HepG2 (cell line): ENCODE data around the gene INPP5K. TPM values are rescaled to one million over a fixed set of nuclear protein-coding genes. Genes with fewer than 3 reads are reported as not detected.
A peak's percentile ranks its signal among the peaks of the same experiment; 100 is the strongest.

ENCODE experiments used
- ASH2L ChIP-seq: fragments of 300-600, 200-600 bp; sonication (generic); IDR thresholded peaks from 2 replicates; pipeline ENCODE4 v1.7.0; 2017; ENCODE audit warnings: low read depth, mild to moderate bottlenecking, moderate library complexity, mixed read lengths, low read length; ENCODE audit not compliant: insufficient read length
- ATAD3A ChIP-seq: sonication (generic); formaldehyde crosslinking; IDR thresholded peaks from 2 replicates; pipeline ENCODE4 v1.4.0; 2020; ENCODE audit warnings: missing genetic modification reagents
- ELF3 ChIP-seq: IDR thresholded peaks from 2 replicates; pipeline ENCODE4 v1.6.1; 2016; ENCODE audit warnings: missing genetic modification reagents, missing compliant biosample characterization
- FOXJ3 ChIP-seq: sonication (generic); formaldehyde crosslinking; IDR thresholded peaks from 2 replicates; pipeline ENCODE4 v1.4.0; 2020; ENCODE audit warnings: missing genetic modification reagents, mild to moderate bottlenecking, borderline replicate concordance
- KAT2B ChIP-seq: fragments of 150-350 bp; IDR thresholded peaks from 2 replicates; pipeline ENCODE4 v1.6.1; 2014; ENCODE audit warnings: low read depth, low read length, borderline replicate concordance
- MED13 ChIP-seq: sonication (generic); formaldehyde crosslinking; IDR thresholded peaks from 2 replicates; pipeline ENCODE4 v1.5.0; 2020; ENCODE audit warnings: missing genetic modification reagents
- MXD4 ChIP-seq: IDR thresholded peaks from 2 replicates; pipeline ENCODE4 v1.6.1; 2016; ENCODE audit warnings: mild to moderate bottlenecking, missing biosample characterization, missing genetic modification reagents
- MYC ChIP-seq: sonication (generic); formaldehyde crosslinking; IDR thresholded peaks from 2 replicates; pipeline ENCODE4 v1.9.0; 2021; ENCODE audit warnings: missing genetic modification reagents, borderline replicate concordance
- MYNN ChIP-seq: sonication (generic); formaldehyde crosslinking; IDR thresholded peaks from 2 replicates; pipeline ENCODE4 v1.4.0; 2020; ENCODE audit warnings: mild to moderate bottlenecking, low read depth, missing genetic modification reagents
- PCBP2 ChIP-seq: fragments of 200-400 bp; formaldehyde crosslinking; optimal IDR thresholded peaks from 2 replicates; pipeline ENCODE3; 2018; ENCODE audit warnings: low read length, low read depth; ENCODE audit not compliant: poor library complexity, severe bottlenecking
- POLR2AphosphoS5 ChIP-seq: IDR thresholded peaks from 2 replicates; pipeline ENCODE4 v1.6.1; 2012; ENCODE audit warnings: low read depth, low read length
- SCMH1 ChIP-seq: sonication (generic); formaldehyde crosslinking; IDR thresholded peaks from 2 replicates; pipeline ENCODE4 v1.9.0; 2021; ENCODE audit warnings: missing genetic modification reagents, mild to moderate bottlenecking, borderline replicate concordance
- SNRNP70 ChIP-seq: fragments of 200-400 bp; formaldehyde crosslinking; IDR thresholded peaks from 2 replicates; pipeline ENCODE4 v1.6.1; 2017; ENCODE audit warnings: mild to moderate bottlenecking, low read depth, low read length, moderate library complexity
- SRF ChIP-seq: IDR thresholded peaks from 2 replicates; pipeline ENCODE4 v1.6.1; 2011; ENCODE audit warnings: mild to moderate bottlenecking, low read depth, low read length, moderate library complexity
- TOPORS ChIP-seq: sonication (generic); formaldehyde crosslinking; IDR thresholded peaks from 2 replicates; pipeline ENCODE4 v1.8.0; 2023; ENCODE audit warnings: mild to moderate bottlenecking, missing genetic modification reagents
- YEATS2 ChIP-seq: sonication (generic); formaldehyde crosslinking; IDR thresholded peaks from 2 replicates; pipeline ENCODE4 v1.4.0; 2020; ENCODE audit warnings: missing genetic modification reagents, borderline replicate concordance
- ZNF10 ChIP-seq: sonication (generic); formaldehyde crosslinking; IDR thresholded peaks from 2 replicates; pipeline ENCODE4 v1.4.0; 2020; ENCODE audit warnings: mild to moderate bottlenecking, low read depth, missing genetic modification reagents, borderline replicate concordance
- ZNF225 ChIP-seq: sonication (generic); formaldehyde crosslinking; IDR thresholded peaks from 2 replicates; pipeline ENCODE4 v1.4.0; 2020; ENCODE audit warnings: mild to moderate bottlenecking, missing genetic modification reagents
- ZNF543 ChIP-seq: sonication (generic); formaldehyde crosslinking; IDR thresholded peaks from 2 replicates; pipeline ENCODE4 v1.4.0; 2020; ENCODE audit warnings: mild to moderate bottlenecking, missing genetic modification reagents
- ZNF652 ChIP-seq: IDR thresholded peaks from 2 replicates; pipeline ENCODE4 v1.6.1; 2016; ENCODE audit warnings: low read depth, borderline replicate concordance
- ZNF737 ChIP-seq: sonication (generic); formaldehyde crosslinking; IDR thresholded peaks from 2 replicates; pipeline ENCODE4 v1.5.0; 2020; ENCODE audit warnings: missing genetic modification reagents, mild to moderate bottlenecking, borderline replicate concordance
- ZNF792 ChIP-seq: IDR thresholded peaks from 2 replicates; pipeline ENCODE4 v1.6.1; 2016
- polyA plus RNA-seq, 8 experiments: library from polyadenylated mRNA; depleted of rRNA in 3 of 8; stranded (reverse) in 7 of 8; unstranded in 1 of 8; fragments of >200 nt; fragmentation: Illumina TruSeq in 4 of 8; extraction: Trizol in 4 of 8; gene quantifications; 2 replicates each; pipeline versions ENCODE4 v1.2.1 to v1.2.3, GENCODE V29; 2011 to 2016; ENCODE audit warnings: low read depth in 4 of 8, missing spikeins in 1 of 8, mixed read lengths in 1 of 8; ENCODE audit not compliant: insufficient read depth in 1 of 8
- total RNA-seq, 5 experiments: library from RNA; depleted of rRNA; stranded (reverse); fragments of >200 nt; fragmentation: Illumina TruSeq; extraction: Trizol; gene quantifications; 2 replicates each; pipeline ENCODE4 v1.2.3, GENCODE V29; 2016; ENCODE audit warnings: low read depth in 1 of 5
- TF ChIP-seq, protein P1 (sequence below): sonication (generic); formaldehyde crosslinking; conservative IDR thresholded peaks from 2 replicates; pipeline ENCODE4 v1.4.0; 2020; ENCODE audit warnings: mild to moderate bottlenecking, missing genetic modification reagents, moderate library complexity
- TF ChIP-seq, protein P2 (sequence below): IDR thresholded peaks from 2 replicates; pipeline ENCODE4 v1.6.1; 2016; ENCODE audit warnings: low read depth, borderline replicate concordance
- TF ChIP-seq, protein P3 (sequence below): sonication (generic); formaldehyde crosslinking; IDR thresholded peaks from 2 replicates; pipeline ENCODE4 v1.9.0; 2021; ENCODE audit warnings: missing genetic modification reagents, mild to moderate bottlenecking, borderline replicate concordance
- TF ChIP-seq, protein P4 (sequence below): IDR thresholded peaks from 2 replicates; pipeline ENCODE4 v1.6.1; 2016

The INPP5K gene
- total and polyA plus RNA-seq, 2 of the 13 experiments (the other 11 are each of a cell fraction or from before 2014, with no cell fraction given) = 4.8 to 9.6 TPM

DNA sequence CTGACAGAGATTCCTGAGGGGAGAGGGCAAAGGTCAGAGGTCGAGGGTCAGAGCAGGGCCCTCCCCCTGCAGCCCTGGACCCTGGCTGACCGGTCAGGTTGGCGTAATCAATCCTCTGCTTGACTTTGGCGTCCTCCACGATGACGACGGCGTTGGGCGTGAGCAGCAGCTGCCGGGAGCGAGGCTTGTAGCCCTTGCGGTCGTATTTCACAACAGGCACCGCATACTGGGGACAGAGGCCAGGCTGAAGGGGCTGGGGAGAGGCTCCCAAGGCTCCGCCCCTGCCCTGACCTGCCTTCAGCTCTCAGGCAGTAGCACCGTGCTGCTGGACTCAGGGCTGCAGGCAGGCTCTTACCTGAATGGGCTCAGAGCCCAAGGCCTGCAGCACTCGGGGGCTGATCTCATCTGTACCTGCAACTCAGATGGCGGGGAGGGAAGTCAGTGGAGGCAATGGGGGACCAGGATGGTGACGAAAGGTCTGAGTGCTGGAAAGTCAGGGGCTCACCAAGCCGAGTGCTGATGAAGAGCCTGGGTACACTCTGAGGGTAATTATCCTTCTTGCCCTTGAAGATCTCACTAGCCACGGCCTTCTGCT lies 48.4 kb downstream of the INPP5K start (continued):
- peak; percentile 67; the same call in 1 of the 2 replicates for TF ChIP-seq MYC (CRISPR knock-in tag)
- no peak for TF ChIP-seq ZNF10
- TF ChIP-seq SNRNP70 = no peak
- no peak for TF ChIP-seq ATAD3A (CRISPR knock-in tag)
- TF ChIP-seq FOXJ3 (CRISPR knock-in tag) = no peak
- no peak for TF ChIP-seq TOPORS (CRISPR knock-in tag)
- peak; percentile 63; the same call in 1 of the 2 replicates for TF ChIP-seq YEATS2
- TF ChIP-seq, protein P1, sequence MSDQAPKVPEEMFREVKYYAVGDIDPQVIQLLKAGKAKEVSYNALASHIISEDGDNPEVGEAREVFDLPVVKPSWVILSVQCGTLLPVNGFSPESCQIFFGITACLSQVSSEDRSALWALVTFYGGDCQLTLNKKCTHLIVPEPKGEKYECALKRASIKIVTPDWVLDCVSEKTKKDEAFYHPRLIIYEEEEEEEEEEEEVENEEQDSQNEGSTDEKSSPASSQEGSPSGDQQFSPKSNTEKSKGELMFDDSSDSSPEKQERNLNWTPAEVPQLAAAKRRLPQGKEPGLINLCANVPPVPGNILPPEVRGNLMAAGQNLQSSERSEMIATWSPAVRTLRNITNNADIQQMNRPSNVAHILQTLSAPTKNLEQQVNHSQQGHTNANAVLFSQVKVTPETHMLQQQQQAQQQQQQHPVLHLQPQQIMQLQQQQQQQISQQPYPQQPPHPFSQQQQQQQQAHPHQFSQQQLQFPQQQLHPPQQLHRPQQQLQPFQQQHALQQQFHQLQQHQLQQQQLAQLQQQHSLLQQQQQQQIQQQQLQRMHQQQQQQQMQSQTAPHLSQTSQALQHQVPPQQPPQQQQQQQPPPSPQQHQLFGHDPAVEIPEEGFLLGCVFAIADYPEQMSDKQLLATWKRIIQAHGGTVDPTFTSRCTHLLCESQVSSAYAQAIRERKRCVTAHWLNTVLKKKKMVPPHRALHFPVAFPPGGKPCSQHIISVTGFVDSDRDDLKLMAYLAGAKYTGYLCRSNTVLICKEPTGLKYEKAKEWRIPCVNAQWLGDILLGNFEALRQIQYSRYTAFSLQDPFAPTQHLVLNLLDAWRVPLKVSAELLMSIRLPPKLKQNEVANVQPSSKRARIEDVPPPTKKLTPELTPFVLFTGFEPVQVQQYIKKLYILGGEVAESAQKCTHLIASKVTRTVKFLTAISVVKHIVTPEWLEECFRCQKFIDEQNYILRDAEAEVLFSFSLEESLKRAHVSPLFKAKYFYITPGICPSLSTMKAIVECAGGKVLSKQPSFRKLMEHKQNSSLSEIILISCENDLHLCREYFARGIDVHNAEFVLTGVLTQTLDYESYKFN (CRISPR knock-in tag) = peak; percentile 86
- no peak for TF ChIP-seq SCMH1 (CRISPR knock-in tag)
- TF ChIP-seq ZNF543 (CRISPR knock-in tag) = no peak
- TF ChIP-seq ASH2L = peak; percentile 37
- no peak for TF ChIP-seq ZNF652 (CRISPR knock-in tag)
- TF ChIP-seq ZNF792 (CRISPR knock-in tag) = peak; percentile 64; the same call in 1 of the 2 replicates
- TF ChIP-seq PCBP2 = no peak
- no peak for TF ChIP-seq MED13
- TF ChIP-seq, protein P2, sequence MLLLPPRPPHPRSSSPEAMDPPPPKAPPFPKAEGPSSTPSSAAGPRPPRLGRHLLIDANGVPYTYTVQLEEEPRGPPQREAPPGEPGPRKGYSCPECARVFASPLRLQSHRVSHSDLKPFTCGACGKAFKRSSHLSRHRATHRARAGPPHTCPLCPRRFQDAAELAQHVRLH (CRISPR knock-in tag) = no peak
- no peak for TF ChIP-seq ZNF737 (CRISPR knock-in tag)
- TF ChIP-seq KAT2B = no peak
- TF ChIP-seq SRF = no peak
- peak; percentile 47; the same call in 1 of the 2 replicates for TF ChIP-seq ELF3
- no peak for TF ChIP-seq POLR2AphosphoS5
- TF ChIP-seq MYNN (CRISPR knock-in tag) = no peak
- TF ChIP-seq, protein P3, sequence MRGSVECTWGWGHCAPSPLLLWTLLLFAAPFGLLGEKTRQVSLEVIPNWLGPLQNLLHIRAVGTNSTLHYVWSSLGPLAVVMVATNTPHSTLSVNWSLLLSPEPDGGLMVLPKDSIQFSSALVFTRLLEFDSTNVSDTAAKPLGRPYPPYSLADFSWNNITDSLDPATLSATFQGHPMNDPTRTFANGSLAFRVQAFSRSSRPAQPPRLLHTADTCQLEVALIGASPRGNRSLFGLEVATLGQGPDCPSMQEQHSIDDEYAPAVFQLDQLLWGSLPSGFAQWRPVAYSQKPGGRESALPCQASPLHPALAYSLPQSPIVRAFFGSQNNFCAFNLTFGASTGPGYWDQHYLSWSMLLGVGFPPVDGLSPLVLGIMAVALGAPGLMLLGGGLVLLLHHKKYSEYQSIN (CRISPR knock-in tag) = no peak
- 0 out of 2 replicates have a peak, but pooled peaks have one; percentile 35 for TF ChIP-seq ZNF225 (CRISPR knock-in tag)
- no peak for TF ChIP-seq MXD4
- TF ChIP-seq, protein P4, sequence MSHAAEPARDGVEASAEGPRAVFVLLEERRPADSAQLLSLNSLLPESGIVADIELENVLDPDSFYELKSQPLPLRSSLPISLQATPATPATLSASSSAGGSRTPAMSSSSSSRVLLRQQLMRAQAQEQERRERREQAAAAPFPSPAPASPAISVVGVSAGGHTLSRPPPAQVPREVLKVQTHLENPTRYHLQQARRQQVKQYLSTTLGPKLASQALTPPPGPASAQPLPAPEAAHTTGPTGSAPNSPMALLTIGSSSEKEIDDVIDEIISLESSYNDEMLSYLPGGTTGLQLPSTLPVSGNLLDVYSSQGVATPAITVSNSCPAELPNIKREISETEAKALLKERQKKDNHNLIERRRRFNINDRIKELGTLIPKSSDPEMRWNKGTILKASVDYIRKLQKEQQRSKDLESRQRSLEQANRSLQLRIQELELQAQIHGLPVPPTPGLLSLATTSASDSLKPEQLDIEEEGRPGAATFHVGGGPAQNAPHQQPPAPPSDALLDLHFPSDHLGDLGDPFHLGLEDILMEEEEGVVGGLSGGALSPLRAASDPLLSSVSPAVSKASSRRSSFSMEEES (CRISPR knock-in tag) = no peak
